Measurements from ENCODE around the gene MMS19. TPM values are rescaled to one million over a fixed set of nuclear protein-coding genes. Genes with fewer than 3 reads are reported as not detected.

The MMS19 gene
- total RNA-seq, 1 donor = 82.0 TPM

- no peak for DNase-seq (ENCODE audit: low read depth)
- no peak overlapping the region for H3K4me3 ChIP-seq (ENCODE audit: low read depth, low read length)
- no peak for TF ChIP-seq CTCF (IDR thresholded peaks at IDR 0.05; ENCODE audit: insufficient read depth, low read depth, low read length)
These were observed 89.7 kb downstream of the MMS19 start for GRCh38 chr10:97408496-97408992.

Small RNA genes lying within 50 kb of the gene (small RNA-seq; reads per million reads assigned to genes)
- not detected for gene RF00019

Other genes with a start within 250 kb of the MMS19 start
- gene ARHGAP19, start 205.8 kb downstream of the MMS19 start, total RNA-seq = 8.1 and 13.4 TPM in 2 replicates
- gene FRAT1, start 179.2 kb downstream of the MMS19 start, total RNA-seq = 1.7 and 2.3 TPM in 2 replicates
- gene FRAT2, start 163.7 kb downstream of the MMS19 start, total RNA-seq = 5.2 and 5.8 TPM in 2 replicates
- 23.2 and 25.5 TPM in 2 replicates for gene RRP12, start 97.1 kb downstream of the MMS19 start, total RNA-seq
- 378 and 443 TPM in 2 replicates for gene PGAM1, start 72.2 kb downstream of the MMS19 start, total RNA-seq
- 41.5 and 44.8 TPM in 2 replicates for gene EXOSC1, start 52.4 kb downstream of the MMS19 start, total RNA-seq
- gene ZDHHC16, start 52.2 kb downstream of the MMS19 start, total RNA-seq = 60.6 and 69.1 TPM in 2 replicates
- 30.2 and 30.3 TPM in 2 replicates for gene UBTD1, start 502 bp upstream of the MMS19 start, total RNA-seq
- 0.32 and 0.86 TPM in 2 replicates for gene ANKRD2, start 74.4 kb upstream of the MMS19 start, total RNA-seq
- gene HOGA1, start 86.0 kb upstream of the MMS19 start, total RNA-seq = 0.32 and 0.86 TPM in 2 replicates
- gene C10orf62, start 91.3 kb upstream of the MMS19 start, total RNA-seq = not detected in 2 replicates
- gene MORN4, start 135.1 kb upstream of the MMS19 start, total RNA-seq = 4.2 and 5.6 TPM in 2 replicates
- gene PI4K2A, start 142.2 kb upstream of the MMS19 start, total RNA-seq = 22.5 and 25.0 TPM in 2 replicates
- 12.5 and 19.6 TPM in 2 replicates for gene AVPI1, start 188.8 kb upstream of the MMS19 start, total RNA-seq
- gene MARVELD1, start 215.3 kb upstream of the MMS19 start, total RNA-seq = 44.0 and 58.9 TPM in 2 replicates
- 19.6 and 22.0 TPM in 2 replicates for gene ZFYVE27, start 238.7 kb upstream of the MMS19 start, total RNA-seq

All from fibroblast of villous mesenchyme (primary cell).